ENCODE measurements around the gene FFAR3.

The FFAR3 gene

GRCh38 chr19:35331551-35332214, 26.6 kb upstream of the FFAR3 start:
- no peak for DNase-seq

- DNase-seq: no peak
These were observed 25.4 kb upstream of the FFAR3 start for GRCh38 chr19:35332817-35333216.

- no peak for DNase-seq
These were observed 24.0 kb upstream of the FFAR3 start for GRCh38 chr19:35334144-35334753.

GRCh38 chr19:35336166-35336955, 21.9 kb upstream of the FFAR3 start:
- no peak for DNase-seq

- DNase-seq: no peak
These were observed 20.9 kb upstream of the FFAR3 start for GRCh38 chr19:35337097-35337983.

GRCh38 chr19:35337984-35338296, 20.3 kb upstream of the FFAR3 start:
- no peak for DNase-seq

- DNase-seq: no peak
These were observed 17.8 kb upstream of the FFAR3 start for GRCh38 chr19:35340431-35340830.

GRCh38 chr19:35341006-35341405, 17.3 kb upstream of the FFAR3 start:
- no peak for DNase-seq

- DNase-seq: no peak
These were observed 16.6 kb upstream of the FFAR3 start for GRCh38 chr19:35341565-35342225.

- DNase-seq: no peak
These were observed 15.8 kb upstream of the FFAR3 start for GRCh38 chr19:35342430-35342829.

- DNase-seq: no peak
These were observed 13.7 kb upstream of the FFAR3 start for GRCh38 chr19:35344511-35345031.

GRCh38 chr19:35345671-35346111, 12.6 kb upstream of the FFAR3 start:
- no peak for DNase-seq

- DNase-seq: peak; percentile 20
These were observed 11.8 kb upstream of the FFAR3 start for GRCh38 chr19:35346193-35347052.

- DNase-seq: peak; percentile 62
These were observed 10.9 kb upstream of the FFAR3 start, which contains the start of gene FFAR1 for GRCh38 chr19:35347171-35347929. TSS of gene FFAR1 (plus strand) at chr19:35347902. CDS start at chr19:35351552, 3,650 bp downstream.

GRCh38 chr19:35347930-35348298, 10.3 kb upstream of the FFAR3 start:
- no peak for DNase-seq

GRCh38 chr19:35348911-35349611, 9.2 kb upstream of the FFAR3 start:
- DNase-seq: no peak

GRCh38 chr19:35349614-35350521, 8.4 kb upstream of the FFAR3 start:
- no peak for DNase-seq

- DNase-seq: no peak
These were observed 7.7 kb upstream of the FFAR3 start for GRCh38 chr19:35350591-35350990.

All from hematopoietic multipotent progenitor cell treated with erythropoietin and hydrocortisone succinate and interleukin-3 and kit ligand, for 6 days (in vitro differentiated cells).